Gastroesophageal sphincter (tissue), 4 donors: Measurements from ENCODE around the gene CEACAM5. TPM values are rescaled to one million over a fixed set of nuclear protein-coding genes. Genes with fewer than 3 reads are reported as not detected.

Experiments used
- ATAC-seq: fragments of 150-250 bp; one replicate; pipeline ENCODE4 v1.9.1; 2016; ENCODE audit warnings: mild to moderate bottlenecking, moderate library complexity
- H3K27ac ChIP-seq, 4 donors: fragments of 200-600 bp; sonication (generic) in 3 of 4; 1 replicate in 3 of 4; 2 replicates in 1 of 4; pipeline ENCODE4 v1.5.1; 2016 to 2019
- H3K27me3 ChIP-seq: fragments of 200-600 bp; sonication (generic); one replicate; pipeline ENCODE4 v1.5.1; 2019
- H3K36me3 ChIP-seq, 2 donors: fragments of 200-600 bp; sonication (generic); one replicate each; pipeline ENCODE4 v1.5.1; 2019; ENCODE audit warnings: control low read depth in 1 of 2
- H3K4me1 ChIP-seq, 3 donors: fragments of 200-600 bp; sonication (generic); 1 replicate in 2 of 3; 2 replicates in 1 of 3; pipeline ENCODE4 v1.5.1; 2016 to 2019; ENCODE audit warnings: control low read depth in 2 of 3
- H3K4me3 ChIP-seq, 2 donors: fragments of 200-600 bp; sonication (generic); one replicate each; pipeline ENCODE4 v1.5.1; 2019; ENCODE audit warnings: mild to moderate bottlenecking in 1 of 2, moderate library complexity in 1 of 2
- H3K9me3 ChIP-seq, 3 donors: fragments of 200-600 bp; sonication (generic); one replicate each; pipeline ENCODE4 v1.5.1; 2017 to 2019; ENCODE audit warnings: control low read depth in 2 of 3
- CTCF ChIP-seq, 4 experiments: fragments of 200-600 bp in 2 of 4; fragments of 450-650 bp in 2 of 4; sonication (generic) in 1 of 4; IDR thresholded peaks; one replicate each; pipeline ENCODE4 v1.5.1; 2017 to 2019; ENCODE audit warnings: antibody characterized with exemption in 4 of 4, mild to moderate bottlenecking in 2 of 4, moderate library complexity in 2 of 4
- EP300 ChIP-seq: sonication (generic); formaldehyde crosslinking; IDR thresholded peaks from one replicate; pipeline ENCODE4 v1.6.1; 2017; ENCODE audit warnings: antibody characterized with exemption, mild to moderate bottlenecking
- POLR2A ChIP-seq, 2 donors: fragments of 450-650 bp; IDR thresholded peaks; one replicate each; pipeline ENCODE4 v1.6.1; 2017; ENCODE audit warnings: antibody characterized with exemption in 2 of 2, mild to moderate bottlenecking in 2 of 2, moderate library complexity in 1 of 2
- POLR2AphosphoS5 ChIP-seq: sonication (generic); formaldehyde crosslinking; IDR thresholded peaks from one replicate; pipeline ENCODE4 v1.6.1; 2017; ENCODE audit warnings: antibody characterized with exemption
- WGBS, 2 donors: methylation state at CpG; one replicate each; pipeline ENCODE4 v1.1.5; 2018; ENCODE audit warnings: low coverage in 1 of 2; 5-methylcytosine and 5-hydroxymethylcytosine counted together
- total RNA-seq, 4 donors: library from RNA; depleted of rRNA; stranded (reverse); fragments of >200 nt; gene quantifications; one replicate each; pipeline ENCODE4 v1.1.0, GENCODE V29; 2016

CEACAM5 gene
- total RNA-seq, 4 donors from 2014 or later, result 0.31 to 13.9 (median 0.31) TPM; not detected in 1

- no peak for TF ChIP-seq CTCF (IDR thresholded peaks at IDR 0.05)
- TF ChIP-seq EP300, result no peak
- TF ChIP-seq POLR2AphosphoS5, result no peak
- 51 to 80% methylated on average over 1 to 3 of the region's 7 CpGs for WGBS, 2 donors
- H3K27me3 ChIP-seq, result peaks cover 63% of the 10 kb centered on the region
- no peaks in the 10 kb centered on the region for H3K4me1 ChIP-seq
- ATAC-seq, result no peak
- H3K36me3 ChIP-seq, result no peaks in the 10 kb centered on the region
- peaks cover 0 to 27% (median 0%) of the 10 kb centered on the region in 3 donors for H3K9me3 ChIP-seq
- no peak overlapping the region for H3K4me3 ChIP-seq
- no peak overlapping the region for H3K27ac ChIP-seq
Measured at GRCh38 chr19:41696402-41697197, 11.8 kb upstream of the CEACAM5 start.

- no peaks in the 10 kb centered on the region for H3K36me3 ChIP-seq
- H3K4me3 ChIP-seq, result no peak overlapping the region
- H3K27ac ChIP-seq, result no peak overlapping the region
- peaks cover 67% of the 10 kb centered on the region for H3K27me3 ChIP-seq
- H3K9me3 ChIP-seq, result peaks cover 0 to 19% (median 0%) of the 10 kb centered on the region in 3 donors
- no peaks in the 10 kb centered on the region for H3K4me1 ChIP-seq
- TF ChIP-seq POLR2AphosphoS5, result no peak
- no peak for TF ChIP-seq EP300
- TF ChIP-seq POLR2A (IDR thresholded peaks at IDR 0.05), result no peak
- no peak for TF ChIP-seq CTCF (IDR thresholded peaks at IDR 0.05)
- WGBS, 2 donors, result 33 to 70% methylated on average over 1 to 2 of the region's 9 CpGs
- ATAC-seq, result no peak
Measured at GRCh38 chr19:41697198-41697855, 11.1 kb upstream of the CEACAM5 start.

- Histone ChIP-seq H3K36me3 (no peaks in the 10 kb centered on the region), H3K27me3 (peaks cover 72% of the 10 kb centered on the region)
- 18 to 80% methylated on average over 1 of the region's 1 CpG for WGBS, 2 donors
Measured at GRCh38 chr19:41698746-41699230, 9.6 kb upstream of the CEACAM5 start.

GRCh38 chr19:41699231-41699967 is 9.0 kb upstream of the CEACAM5 start:
- Histone ChIP-seq H3K9me3 (peaks cover 0 to under 1% (median 0%) of the 10 kb centered on the region in 3 donors), H3K27ac (no peak overlapping the region), H3K27me3 (peaks cover 76% of the 10 kb centered on the region), H3K36me3 (no peaks in the 10 kb centered on the region), H3K4me3 (no peak overlapping the region), H3K4me1 (no peaks in the 10 kb centered on the region)
- 77 to 78% methylated on average over 2 to 6 of the region's 17 CpGs for WGBS, 2 donors
- ATAC-seq, result no peak
- TF ChIP-seq CTCF (IDR thresholded peaks at IDR 0.05) (no peak), POLR2A (IDR thresholded peaks at IDR 0.05) (no peak), POLR2AphosphoS5 (no peak), EP300 (no peak)

More at GRCh38 chr19:41698746-41699230, 9.6 kb upstream of the CEACAM5 start:
- ATAC-seq, result no peak
- H3K27ac ChIP-seq, result no peak overlapping the region
- no peaks in the 10 kb centered on the region for H3K4me1 ChIP-seq
- H3K9me3 ChIP-seq, result peaks cover 0 to 7% (median 0%) of the 10 kb centered on the region in 3 donors
- TF ChIP-seq CTCF (IDR thresholded peaks at IDR 0.05), result no peak
- no peak for TF ChIP-seq POLR2AphosphoS5
- TF ChIP-seq POLR2A (IDR thresholded peaks at IDR 0.05), result no peak
- TF ChIP-seq EP300, result no peak
- no peak overlapping the region for H3K4me3 ChIP-seq
